Prostate gland (tissue), 2 donors: ENCODE results near the gene MCCC1. TPM values are rescaled to one million over a fixed set of nuclear protein-coding genes. Genes with fewer than 3 reads are reported as not detected.

Source experiments
- DNase-seq: peaks from one replicate; pipeline ENCODE4 v3.0.0-alpha.2; 2019; ENCODE audit warnings: low spot score
- H3K27ac ChIP-seq, 2 donors: fragments of 200-600 bp; sonication (generic); 2 replicates each; pipeline ENCODE4 v1.5.1; 2017 to 2019
- H3K27me3 ChIP-seq: fragments of 200-600 bp; sonication (generic); replicated peaks from 2 replicates; pipeline ENCODE4 v1.5.1; 2019; ENCODE audit not compliant: insufficient read depth
- H3K36me3 ChIP-seq, 2 donors: fragments of 200-600 bp; sonication (generic); 1 replicate in 1 of 2; 2 replicates in 1 of 2; pipeline versions ENCODE4 v1.5.1 to v1.8.1; 2017 to 2019
- H3K4me1 ChIP-seq: fragments of 200-600 bp; sonication (generic); replicated peaks from 2 replicates; pipeline ENCODE4 v1.5.1; 2019
- H3K4me3 ChIP-seq, 2 donors: fragments of 200-600 bp; sonication (generic); 2 replicates each; pipeline ENCODE4 v1.5.1; 2017 to 2019
- H3K9me3 ChIP-seq: fragments of 200-600 bp; sonication (generic); 2 replicates; pipeline ENCODE4 v1.5.1; 2017
- POLR2A ChIP-seq: fragments of 450-650 bp; IDR thresholded peaks from one replicate; pipeline ENCODE4 v1.6.1; 2016; ENCODE audit warnings: antibody characterized with exemption, mild to moderate bottlenecking
- POLR2AphosphoS5 ChIP-seq: sonication (generic); formaldehyde crosslinking; IDR thresholded peaks from one replicate; pipeline ENCODE4 v1.6.1; 2017; ENCODE audit warnings: antibody characterized with exemption
- WGBS: methylation state at CpG from one replicate; pipeline ENCODE4 v1.1.5; 2018; 5-methylcytosine and 5-hydroxymethylcytosine counted together
- intact Hi-C: fragments of 100-400 bp; cut with DNase I; formaldehyde crosslinking; loops from one replicate; pipeline ENCODE4 v1.14.2; 2022
- total RNA-seq, 2 donors: library from RNA; depleted of rRNA; stranded (reverse); fragments of >200 nt; gene quantifications; one replicate each; pipeline ENCODE4 v1.1.0, GENCODE V29; 2016
- TF ChIP-seq, protein P1 (sequence below), 4 experiments: fragments of 200-600 bp in 2 of 4; fragments of 450-650 bp in 2 of 4; sonication (generic) in 2 of 4; IDR thresholded peaks; 1 replicate in 3 of 4; 2 replicates in 1 of 4; pipeline ENCODE4 v1.5.1; 2016 to 2019; ENCODE audit warnings: antibody characterized with exemption in 4 of 4, mild to moderate bottlenecking in 2 of 4, moderate library complexity in 2 of 4

The MCCC1 gene
- 10 to 100 TPM; 37.5 to 54.6 TPM for total RNA-seq

DNA sequence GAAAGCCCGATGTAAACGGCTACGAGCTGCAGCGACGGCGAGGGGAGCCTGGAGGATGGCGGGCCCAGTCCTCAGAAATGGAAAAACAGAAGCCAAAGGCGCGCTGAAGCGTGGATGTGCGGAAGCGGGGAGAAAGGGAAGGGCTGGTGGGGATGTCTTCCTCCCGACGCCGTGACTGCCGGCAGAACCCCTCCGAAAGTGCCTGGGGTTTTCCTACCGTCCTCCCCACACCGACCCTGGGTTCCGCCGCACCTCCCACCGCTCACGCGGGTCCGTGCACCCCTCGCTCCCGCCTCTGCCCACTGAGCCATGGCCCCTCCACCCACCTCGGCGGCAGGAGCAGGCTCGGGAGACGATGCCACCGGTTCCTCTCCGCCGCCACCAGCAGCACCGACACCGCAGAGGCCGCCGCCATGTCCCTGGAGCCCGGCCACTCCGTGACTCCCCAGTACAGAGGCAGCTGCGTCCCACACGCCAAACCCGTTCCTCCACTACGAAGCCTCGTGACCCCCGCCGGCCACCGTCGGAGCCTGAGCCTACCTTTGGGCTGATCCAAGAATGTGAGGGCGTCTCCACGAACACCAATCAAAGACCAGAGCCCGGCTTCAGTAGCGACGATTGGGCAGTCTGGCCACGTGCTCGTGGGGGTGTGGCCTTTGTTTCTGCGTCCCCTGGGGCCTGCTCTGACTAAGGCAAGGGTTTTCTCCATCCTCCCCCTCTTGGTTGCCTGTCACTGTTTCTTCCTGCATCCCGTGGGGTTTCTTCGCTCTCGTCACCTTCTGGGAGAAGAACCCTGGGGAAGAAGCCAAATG is at the start of gene MCCC1:
MCCC1 (minus strand) TSS at position 471 of the 812 bp plus-strand sequence; CDS start at position 415, 56 bp downstream.
- Histone ChIP-seq H3K27me3 (no peaks in the 10 kb centered on the region), H3K36me3 (no peaks in the 10 kb centered on the region), H3K9me3 (no peaks in the 10 kb centered on the region), H3K4me3 (peak within 1 kb of the TSS; percentile 70 to 79), H3K4me1 (no peaks in the 10 kb centered on the region), H3K27ac (peak within 1 kb of the TSS; percentile 89 to 90)
- peak; percentile 100 for DNase-seq
- WGBS = 6% methylated on average over 60 of the region's 60 CpGs
- TF ChIP-seq POLR2A = peak; percentile 93
- TF ChIP-seq POLR2AphosphoS5 = peak; percentile 99
- TF ChIP-seq, protein P1, sequence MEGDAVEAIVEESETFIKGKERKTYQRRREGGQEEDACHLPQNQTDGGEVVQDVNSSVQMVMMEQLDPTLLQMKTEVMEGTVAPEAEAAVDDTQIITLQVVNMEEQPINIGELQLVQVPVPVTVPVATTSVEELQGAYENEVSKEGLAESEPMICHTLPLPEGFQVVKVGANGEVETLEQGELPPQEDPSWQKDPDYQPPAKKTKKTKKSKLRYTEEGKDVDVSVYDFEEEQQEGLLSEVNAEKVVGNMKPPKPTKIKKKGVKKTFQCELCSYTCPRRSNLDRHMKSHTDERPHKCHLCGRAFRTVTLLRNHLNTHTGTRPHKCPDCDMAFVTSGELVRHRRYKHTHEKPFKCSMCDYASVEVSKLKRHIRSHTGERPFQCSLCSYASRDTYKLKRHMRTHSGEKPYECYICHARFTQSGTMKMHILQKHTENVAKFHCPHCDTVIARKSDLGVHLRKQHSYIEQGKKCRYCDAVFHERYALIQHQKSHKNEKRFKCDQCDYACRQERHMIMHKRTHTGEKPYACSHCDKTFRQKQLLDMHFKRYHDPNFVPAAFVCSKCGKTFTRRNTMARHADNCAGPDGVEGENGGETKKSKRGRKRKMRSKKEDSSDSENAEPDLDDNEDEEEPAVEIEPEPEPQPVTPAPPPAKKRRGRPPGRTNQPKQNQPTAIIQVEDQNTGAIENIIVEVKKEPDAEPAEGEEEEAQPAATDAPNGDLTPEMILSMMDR (IDR thresholded peaks at IDR 0.05) = peak in 2 of 4 experiments; percentile 15 to 29
- intact Hi-C loops = loop anchor here (5.0 to 10.0 kb wide), 3 partner anchors 114 to 194 kb away; partner anchors contain the start of gene DCUN1D1

DNA sequence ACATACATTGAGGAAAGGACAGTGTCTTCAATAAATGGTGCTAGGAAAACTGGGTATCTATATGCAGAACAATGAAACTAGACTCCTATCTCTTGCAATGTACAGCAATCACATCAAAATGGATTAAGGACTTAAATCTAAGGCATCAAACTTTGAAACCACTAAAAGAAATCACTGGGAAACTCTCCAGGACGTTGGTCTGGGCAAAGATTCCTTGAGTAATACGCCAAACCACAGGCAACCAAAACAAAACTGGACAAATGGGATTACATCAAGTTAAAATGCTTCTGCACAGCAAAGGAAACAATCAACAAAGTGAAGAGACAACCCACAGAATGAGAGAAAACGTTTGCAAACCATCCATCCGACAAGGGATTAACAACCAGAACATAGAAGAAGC is 48.8 kb upstream of the MCCC1 start:
- 59% methylated on average over 4 of the region's 4 CpGs for WGBS
- no peak for DNase-seq
- TF ChIP-seq POLR2AphosphoS5 (no peak), POLR2A (no peak)
- TF ChIP-seq, protein P1 (IDR thresholded peaks at IDR 0.05) = no peak
- Histone ChIP-seq H3K4me1 (no peaks in the 10 kb centered on the region), H3K27ac (no peak overlapping the region), H3K4me3 (no peak overlapping the region), H3K36me3 (no peaks in the 10 kb centered on the region), H3K27me3 (no peaks in the 10 kb centered on the region), H3K9me3 (no peaks in the 10 kb centered on the region)
- intact Hi-C loops = no loop called here

DNA sequence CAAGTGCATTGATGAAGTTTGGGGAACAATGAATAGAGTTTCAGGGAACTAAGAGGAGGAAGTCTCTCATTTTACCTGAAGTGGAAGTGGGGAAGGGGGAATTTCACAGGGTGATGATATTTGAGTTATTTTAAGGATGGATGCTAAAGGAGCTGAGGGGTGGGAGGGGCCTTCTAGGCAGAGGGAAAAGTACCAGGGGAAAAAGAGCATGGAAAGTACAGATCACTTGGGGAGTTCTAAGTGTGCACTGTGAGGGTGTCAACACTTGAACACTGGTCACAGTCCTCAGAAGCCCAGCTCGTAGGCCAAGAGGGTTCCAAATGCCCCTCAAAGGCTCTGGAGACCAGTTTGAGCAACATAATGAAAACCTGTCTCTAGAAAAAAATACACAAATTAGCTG is 45.1 kb upstream of the MCCC1 start:
- Histone ChIP-seq H3K27me3 (no peaks in the 10 kb centered on the region), H3K36me3 (no peaks in the 10 kb centered on the region), H3K4me3 (no peak overlapping the region), H3K4me1 (no peaks in the 10 kb centered on the region), H3K27ac (no peak overlapping the region), H3K9me3 (no peaks in the 10 kb centered on the region)
- no peak for DNase-seq
- intact Hi-C loops = no loop called here
- WGBS = 33% methylated on average over 1 of the region's 1 CpG
- TF ChIP-seq, protein P1 (IDR thresholded peaks at IDR 0.05) = no peak
- no peak for TF ChIP-seq POLR2AphosphoS5
- TF ChIP-seq POLR2A = no peak

DNA sequence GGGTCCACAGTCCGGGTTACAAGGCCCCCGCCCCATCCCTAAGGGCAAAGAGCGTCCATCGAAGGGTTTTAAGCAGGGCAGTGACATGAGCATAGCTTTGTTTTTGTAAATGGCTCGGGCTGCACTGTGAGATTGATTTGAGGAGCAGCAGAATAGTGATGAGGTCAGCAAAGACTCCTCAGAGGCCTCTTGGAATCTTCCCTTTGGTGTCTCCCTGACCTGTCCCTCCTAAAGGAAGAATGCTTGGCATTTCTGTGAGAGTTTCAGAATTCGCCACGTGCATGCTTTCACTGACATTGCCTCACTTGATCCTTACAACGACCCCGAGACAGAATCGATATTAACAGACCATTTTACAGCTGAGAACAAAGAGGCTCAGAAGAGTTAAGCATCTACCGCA is 42.9 kb upstream of the MCCC1 start:
- no peak for DNase-seq
- no peaks in the 10 kb centered on the region for H3K27me3 ChIP-seq
- H3K4me3 ChIP-seq = no peak overlapping the region
- H3K27ac ChIP-seq = no peak overlapping the region
- H3K9me3 ChIP-seq = no peaks in the 10 kb centered on the region
- H3K36me3 ChIP-seq = no peaks in the 10 kb centered on the region
- WGBS = 70% methylated on average over 11 of the region's 11 CpGs
- no peak for TF ChIP-seq POLR2AphosphoS5
- intact Hi-C loops = no loop called here
- no peaks in the 10 kb centered on the region for H3K4me1 ChIP-seq

DNA sequence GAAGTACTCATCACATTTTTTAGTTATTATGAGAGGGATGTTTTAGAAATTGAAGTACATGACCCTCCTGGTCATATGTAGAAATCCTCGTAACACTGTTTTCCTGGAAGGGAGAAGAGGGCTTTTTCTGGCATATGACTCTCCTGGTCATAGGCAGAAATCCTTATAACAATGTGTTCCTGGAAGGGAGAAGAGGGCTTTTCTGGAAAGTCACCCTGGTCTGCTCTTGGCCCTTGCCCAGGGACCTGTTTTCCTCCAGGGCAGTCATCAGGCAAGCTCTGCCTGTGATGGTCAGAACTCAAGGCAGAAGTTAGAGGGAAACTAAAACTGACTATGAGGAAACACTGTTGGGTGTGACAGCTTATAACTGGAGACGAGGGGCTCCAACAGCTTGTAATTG is 35.5 kb upstream of the MCCC1 start:
- intact Hi-C loops = no loop called here
- Histone ChIP-seq H3K36me3 (no peaks in the 10 kb centered on the region), H3K9me3 (no peaks in the 10 kb centered on the region), H3K4me1 (no peaks in the 10 kb centered on the region), H3K27me3 (no peaks in the 10 kb centered on the region), H3K4me3 (no peak overlapping the region), H3K27ac (no peak overlapping the region)
- DNase-seq = no peak
- TF ChIP-seq POLR2AphosphoS5 = no peak
- no peak for TF ChIP-seq POLR2A
- TF ChIP-seq, protein P1 (IDR thresholded peaks at IDR 0.05) = no peak
- 77% methylated on average over 2 of the region's 2 CpGs for WGBS
